Measurements from ENCODE around the gene ZNF331. TPM values are rescaled to one million over a fixed set of nuclear protein-coding genes. Genes with fewer than 3 reads are reported as not detected.

Gene ZNF331
- total RNA-seq (2022; extraction: Qiagen RNA extraction; ENCODE audit: low read depth): 11.4 to 14.6 TPM (median 12.1 TPM) in 5 replicates

DNA sequence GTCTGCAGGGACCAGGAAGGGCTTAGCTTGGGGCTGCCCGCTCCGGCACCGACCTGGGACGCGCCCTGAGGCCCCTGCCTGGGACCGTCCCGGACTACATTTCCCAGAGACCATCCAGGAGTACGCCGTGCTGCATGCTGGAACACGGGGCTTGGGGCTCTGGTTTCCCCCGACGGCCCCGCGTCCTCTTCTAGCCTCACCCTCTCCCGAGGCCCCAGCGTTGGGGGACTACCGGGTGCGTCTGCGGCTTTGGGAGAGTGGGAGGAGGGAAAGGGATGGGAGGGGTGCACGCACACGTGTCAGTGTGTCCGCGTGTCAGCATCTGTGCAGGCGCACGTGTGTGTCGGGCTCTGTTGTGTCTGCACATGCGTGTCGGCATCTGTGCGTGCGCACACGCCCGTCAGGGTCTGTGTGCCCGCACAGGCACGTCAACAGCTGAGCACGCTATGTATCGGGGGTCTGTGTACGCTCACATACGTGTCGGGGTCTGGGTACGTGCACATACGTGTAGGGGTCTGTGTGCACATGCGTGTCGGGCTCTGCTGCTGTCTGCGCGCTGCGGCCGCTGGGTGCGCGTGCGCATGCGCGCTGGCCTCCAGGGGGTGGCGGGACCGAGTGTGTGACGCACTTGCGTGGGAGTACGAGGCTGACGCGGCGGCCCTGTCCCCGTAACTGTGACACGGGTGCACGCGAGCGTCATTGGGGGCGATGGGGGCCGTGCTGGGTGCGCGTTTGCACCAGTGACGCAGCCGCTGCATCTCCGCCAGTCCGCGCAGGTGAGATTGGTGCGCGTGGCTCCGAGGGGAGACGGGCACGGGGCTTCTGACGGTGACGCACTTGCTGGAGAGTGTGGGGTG is at the start of gene ZNF331:
ZNF331 (plus strand) TSS at position 625 of the 857 bp plus-strand sequence. CDS start 31,232 bp downstream, outside the sequence.

Other genes with a start within 250 kb of the ZNF331 start
- 3.0 to 4.7 TPM (median 3.8 TPM) in 5 replicates for gene ZNF845, start 204.4 kb upstream of the ZNF331 start, total RNA-seq (2022; extraction: Qiagen RNA extraction; ENCODE audit: low read depth)
- gene ZNF525, start 172.4 kb upstream of the ZNF331 start, total RNA-seq (2022; extraction: Qiagen RNA extraction; ENCODE audit: low read depth): 0.26 to 0.82 TPM (median 0.38 TPM) in 5 replicates
- 3.3 to 5.5 TPM (median 4.1 TPM) in 5 replicates for gene ZNF765, start 143.0 kb upstream of the ZNF331 start, total RNA-seq (2022; extraction: Qiagen RNA extraction; ENCODE audit: low read depth)
- 7.1 to 9.3 TPM (median 7.4 TPM) in 5 replicates for gene ZNF761, start 106.2 kb upstream of the ZNF331 start, total RNA-seq (2022; extraction: Qiagen RNA extraction; ENCODE audit: low read depth)
- 0.17 to 0.48 TPM (median 0.32 TPM) in 5 replicates for gene ZNF813, start 70.4 kb upstream of the ZNF331 start, total RNA-seq (2022; extraction: Qiagen RNA extraction; ENCODE audit: low read depth)
- gene DPRX, start 93.9 kb downstream of the ZNF331 start, total RNA-seq (2022; extraction: Qiagen RNA extraction; ENCODE audit: low read depth): not detected in 5 replicates